ENCODE measurements around the gene FNDC3B.

The FNDC3B gene

GRCh38 chr3:172098698-172099494, 59.5 kb downstream of the FNDC3B start:
- no peak overlapping the region for H3K4me3 ChIP-seq (ENCODE audit: low read depth, low read length)
- DNase-seq (ENCODE audit: low read depth), result no peak
- TF ChIP-seq CTCF (IDR thresholded peaks at IDR 0.05; ENCODE audit: low read depth, low read length) (no peak), MYC (IDR thresholded peaks at IDR 0.05; ENCODE audit: low read depth, low read length) (no peak), MAX (IDR thresholded peaks at IDR 0.05; ENCODE audit: low read depth, low read length) (no peak), POLR2A (IDR thresholded peaks at IDR 0.05; ENCODE audit: extremely low read depth, insufficient read length) (no peak)

- DNase-seq (ENCODE audit: low read depth), result no peak
- TF ChIP-seq MYC (IDR thresholded peaks at IDR 0.05; ENCODE audit: low read depth, low read length) (no peak), POLR2A (IDR thresholded peaks at IDR 0.05; ENCODE audit: extremely low read depth, insufficient read length) (no peak), CTCF (IDR thresholded peaks at IDR 0.05; ENCODE audit: low read depth, low read length) (no peak), MAX (IDR thresholded peaks at IDR 0.05; ENCODE audit: low read depth, low read length) (no peak)
- no peak overlapping the region for H3K4me3 ChIP-seq (ENCODE audit: low read depth, low read length)
These were observed 60.1 kb downstream of the FNDC3B start for GRCh38 chr3:172099495-172099808.

- TF ChIP-seq CTCF (IDR thresholded peaks at IDR 0.05; ENCODE audit: low read depth, low read length) (no peak), MYC (IDR thresholded peaks at IDR 0.05; ENCODE audit: low read depth, low read length) (no peak), MAX (IDR thresholded peaks at IDR 0.05; ENCODE audit: low read depth, low read length) (no peak), POLR2A (IDR thresholded peaks at IDR 0.05; ENCODE audit: extremely low read depth, insufficient read length) (no peak)
- DNase-seq (ENCODE audit: low read depth), result no peak
- H3K4me3 ChIP-seq (ENCODE audit: low read depth, low read length), result no peak overlapping the region
These were observed 61.1 kb downstream of the FNDC3B start for GRCh38 chr3:172100482-172100881.

GRCh38 chr3:172101107-172101506, 61.7 kb downstream of the FNDC3B start:
- TF ChIP-seq POLR2A (IDR thresholded peaks at IDR 0.05; ENCODE audit: extremely low read depth, insufficient read length), result no peak
- TF ChIP-seq MAX (IDR thresholded peaks at IDR 0.05; ENCODE audit: low read depth, low read length), result no peak
- TF ChIP-seq MYC (IDR thresholded peaks at IDR 0.05; ENCODE audit: low read depth, low read length), result no peak
- TF ChIP-seq CTCF (IDR thresholded peaks at IDR 0.05; ENCODE audit: low read depth, low read length), result no peak
- DNase-seq (ENCODE audit: low read depth), result no peak
- no peak overlapping the region for H3K4me3 ChIP-seq (ENCODE audit: low read depth, low read length)

- TF ChIP-seq MYC (IDR thresholded peaks at IDR 0.05; ENCODE audit: low read depth, low read length) (peak; percentile 65), POLR2A (IDR thresholded peaks at IDR 0.05; ENCODE audit: extremely low read depth, insufficient read length) (no peak), CTCF (IDR thresholded peaks at IDR 0.05; ENCODE audit: low read depth, low read length) (no peak), MAX (IDR thresholded peaks at IDR 0.05; ENCODE audit: low read depth, low read length) (peak; percentile 83)
- H3K4me3 ChIP-seq (ENCODE audit: low read depth, low read length), result no peak overlapping the region
- peak; percentile 57 for DNase-seq (ENCODE audit: low read depth)
These were observed 62.9 kb downstream of the FNDC3B start for GRCh38 chr3:172102123-172102882.
